ENCODE data around the gene ORM1. TPM values are rescaled to one million over a fixed set of nuclear protein-coding genes. Genes with fewer than 3 reads are reported as not detected.

The ORM1 gene
- total RNA-seq, 1 experiment from 2014 or later, result not detected

DNA sequence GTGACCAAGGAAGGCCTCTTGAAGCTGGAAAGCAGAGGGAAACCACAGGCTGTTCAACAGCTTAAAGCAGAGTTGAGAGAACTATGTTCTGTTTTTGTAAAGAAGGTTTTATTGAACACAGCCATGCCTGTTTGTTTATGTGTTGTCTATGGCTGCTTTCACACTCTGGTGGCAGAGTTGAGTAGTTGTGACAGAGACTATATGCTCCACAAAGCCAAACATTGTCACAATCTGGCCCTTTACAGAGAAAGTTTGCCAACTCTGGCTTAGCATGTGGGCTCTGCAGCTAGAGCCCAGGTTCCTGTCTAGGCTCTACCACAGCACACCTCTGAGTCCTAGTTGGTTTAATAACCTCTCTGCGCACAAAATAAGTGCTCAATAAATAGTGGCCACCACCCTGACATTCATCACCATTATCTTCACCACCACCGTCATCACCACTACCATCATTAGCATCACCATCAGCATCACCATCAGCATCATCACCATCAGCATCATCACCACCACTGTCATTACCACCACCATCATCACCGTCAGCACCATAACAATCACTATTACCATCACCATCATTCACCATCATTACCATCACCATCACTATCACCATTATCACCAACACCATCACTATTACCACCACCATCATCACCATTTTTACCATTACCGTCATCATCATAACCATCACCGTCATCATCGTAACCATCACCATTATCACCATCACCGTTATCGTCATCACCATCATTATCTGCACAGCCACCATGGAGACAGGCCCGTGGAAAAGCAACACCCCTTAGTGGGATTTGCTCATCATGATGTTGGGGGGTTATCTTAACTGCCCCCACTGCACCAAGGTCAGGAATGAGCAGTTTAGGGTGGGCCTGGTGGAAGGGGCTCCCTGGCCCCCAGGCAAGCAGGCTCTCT is 46.6 kb downstream of the ORM1 start:
- H3K79me2 ChIP-seq (ENCODE audit: low read length), result peaks cover 41% of the 10 kb centered on the region
- H3K4me2 ChIP-seq (ENCODE audit: low read depth, low read length, poor library complexity, severe bottlenecking), result no peak overlapping the region
- no peaks in the 10 kb centered on the region for H3K27me3 ChIP-seq (ENCODE audit: low read length)
- peaks cover 99% of the 10 kb centered on the region for H3K4me1 ChIP-seq (ENCODE audit: low read length)
- no peak overlapping the region for H2AFZ ChIP-seq (ENCODE audit: low read length)
- H3K27ac ChIP-seq (ENCODE audit: low read length), result peak overlapping the region; percentile 97
- no peaks in the 10 kb centered on the region for H3K9me3 ChIP-seq (ENCODE audit: low read length)
- H3K36me3 ChIP-seq (ENCODE audit: insufficient read depth, low read length), result peaks cover 46% of the 10 kb centered on the region
- no peak overlapping the region for H3K9ac ChIP-seq (ENCODE audit: low read length)
- DNase-seq, result no peak
- H3K9me2 ChIP-seq (replicated peaks; ENCODE audit: insufficient read depth, low read length), result no peaks in the 10 kb centered on the region
- H4K20me1 ChIP-seq (ENCODE audit: insufficient read depth, low read depth, low read length), result no peaks in the 10 kb centered on the region
- H3K4me3 ChIP-seq (ENCODE audit: low read length), result no peak overlapping the region

DNA sequence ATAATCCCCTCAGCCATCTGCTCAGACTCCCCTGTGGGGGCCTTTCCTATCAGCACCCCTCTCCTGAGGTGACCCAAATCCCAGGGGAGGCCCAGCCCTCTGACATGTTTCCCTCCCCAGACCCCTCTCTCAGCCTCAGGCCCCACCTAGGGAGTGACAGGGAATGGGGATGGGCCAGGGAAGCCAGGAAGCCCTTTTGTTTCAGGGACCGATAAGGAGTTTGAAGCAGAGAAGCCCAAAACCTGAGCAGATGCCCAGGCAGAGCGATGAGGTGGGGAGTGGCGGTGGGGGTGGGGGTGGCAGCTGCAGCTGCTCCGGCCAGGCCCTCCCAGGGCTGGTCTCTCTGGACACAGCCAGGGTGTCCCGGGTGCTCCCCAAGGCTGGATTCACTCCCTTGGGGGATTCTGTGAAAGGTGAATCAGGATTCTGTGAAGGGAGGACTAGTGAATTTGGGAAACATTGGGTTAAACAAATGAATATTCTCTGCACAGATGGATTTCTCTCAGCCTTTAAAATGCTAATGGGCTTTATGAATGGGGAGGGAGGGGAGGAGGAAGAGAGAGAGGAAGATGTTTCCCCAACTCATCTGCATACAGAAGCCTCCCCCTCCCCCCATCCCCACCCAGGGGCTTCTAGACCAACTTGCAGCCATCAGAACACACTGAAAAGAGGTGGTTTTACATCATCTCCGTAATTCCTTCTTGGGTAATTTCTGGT is 47.5 kb downstream of the ORM1 start:
- Histone ChIP-seq H3K27ac (ENCODE audit: low read length) (peak overlapping the region; percentile 97), H3K9ac (ENCODE audit: low read length) (peak overlapping the region; percentile 81), H4K20me1 (ENCODE audit: insufficient read depth, low read depth, low read length) (no peaks in the 10 kb centered on the region), H3K4me3 (ENCODE audit: low read length) (no peak overlapping the region), H3K9me3 (ENCODE audit: low read length) (no peaks in the 10 kb centered on the region), H3K79me2 (ENCODE audit: low read length) (peaks cover 38% of the 10 kb centered on the region), H3K4me2 (ENCODE audit: low read depth, low read length, poor library complexity, severe bottlenecking) (peak overlapping the region; percentile 3), H2AFZ (ENCODE audit: low read length) (no peak overlapping the region), H3K27me3 (ENCODE audit: low read length) (no peaks in the 10 kb centered on the region), H3K4me1 (ENCODE audit: low read length) (peaks cover 95% of the 10 kb centered on the region), H3K36me3 (ENCODE audit: insufficient read depth, low read length) (peaks cover 38% of the 10 kb centered on the region; the same call in 1 of the 2 replicates), H3K9me2 (replicated peaks; ENCODE audit: insufficient read depth, low read length) (no peaks in the 10 kb centered on the region)
- no peak for DNase-seq

DNA sequence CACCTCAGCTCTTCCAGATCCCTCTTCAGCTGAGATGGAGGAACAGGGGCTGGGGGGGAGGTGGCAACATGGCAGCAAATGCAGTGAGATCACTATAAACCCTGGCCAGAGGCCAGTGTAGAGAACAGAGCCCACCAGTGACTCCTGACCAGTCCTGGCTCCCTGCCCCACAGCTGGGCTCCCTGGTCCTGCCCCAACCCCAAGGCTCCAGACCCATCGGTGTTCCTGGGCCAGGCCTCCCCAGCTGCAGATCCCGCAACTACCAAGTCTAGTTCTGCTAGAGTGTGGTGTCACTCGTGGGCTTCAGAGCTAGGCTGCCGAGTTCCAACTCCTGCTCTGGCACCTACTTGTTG is 48.0 kb downstream of the ORM1 start:
- no peak overlapping the region for H3K4me3 ChIP-seq (ENCODE audit: low read length)
- no peak for DNase-seq
- peak overlapping the region; percentile 81 for H3K9ac ChIP-seq (ENCODE audit: low read length)
- H3K36me3 ChIP-seq (ENCODE audit: insufficient read depth, low read length), result peaks cover 38% of the 10 kb centered on the region; the same call in 1 of the 2 replicates
- H4K20me1 ChIP-seq (ENCODE audit: insufficient read depth, low read depth, low read length), result no peaks in the 10 kb centered on the region
- peaks cover 90% of the 10 kb centered on the region for H3K4me1 ChIP-seq (ENCODE audit: low read length)
- no peak overlapping the region for H2AFZ ChIP-seq (ENCODE audit: low read length)
- no peaks in the 10 kb centered on the region for H3K27me3 ChIP-seq (ENCODE audit: low read length)
- H3K4me2 ChIP-seq (ENCODE audit: low read depth, low read length, poor library complexity, severe bottlenecking), result peak overlapping the region; percentile 3
- H3K79me2 ChIP-seq (ENCODE audit: low read length), result peaks cover 38% of the 10 kb centered on the region
- H3K27ac ChIP-seq (ENCODE audit: low read length), result peak overlapping the region; percentile 97
- H3K9me3 ChIP-seq (ENCODE audit: low read length), result no peaks in the 10 kb centered on the region
- H3K9me2 ChIP-seq (replicated peaks; ENCODE audit: insufficient read depth, low read length), result no peaks in the 10 kb centered on the region

DNA sequence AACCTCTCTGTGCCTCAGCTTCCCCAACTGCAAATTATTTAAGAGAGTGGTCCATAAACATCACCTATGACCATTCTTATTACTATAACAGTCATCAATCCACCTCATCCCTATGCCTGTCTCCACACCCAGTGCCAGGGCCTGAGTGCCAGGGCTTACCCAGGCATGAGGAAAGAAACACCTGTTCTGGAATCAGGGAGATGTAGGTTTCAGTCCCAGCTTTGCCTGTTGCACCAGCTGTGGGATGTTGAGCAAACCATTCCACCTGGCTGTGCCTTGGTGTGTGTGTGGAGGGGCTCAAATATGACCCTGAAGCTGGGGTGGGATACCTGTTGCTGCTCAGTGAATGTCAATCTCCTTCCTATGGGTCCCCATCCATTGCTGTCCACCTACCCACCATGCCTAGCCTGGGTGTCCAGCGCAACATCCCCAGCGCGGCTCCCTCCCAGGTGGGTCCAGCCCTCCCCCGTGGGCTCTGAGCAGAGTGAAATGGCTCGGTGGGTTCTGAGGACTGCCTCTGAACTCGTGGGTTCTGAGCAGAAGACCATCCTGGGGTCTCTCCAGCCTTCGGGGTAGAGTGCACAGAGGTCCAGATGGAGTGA is 48.5 kb downstream of the ORM1 start:
- peak overlapping the region; percentile 81 for H3K9ac ChIP-seq (ENCODE audit: low read length)
- peaks cover 85% of the 10 kb centered on the region for H3K4me1 ChIP-seq (ENCODE audit: low read length)
- no peaks in the 10 kb centered on the region for H4K20me1 ChIP-seq (ENCODE audit: insufficient read depth, low read depth, low read length)
- no peaks in the 10 kb centered on the region for H3K9me2 ChIP-seq (replicated peaks; ENCODE audit: insufficient read depth, low read length)
- H3K27ac ChIP-seq (ENCODE audit: low read length), result peak overlapping the region; percentile 97
- no peak for DNase-seq
- H3K27me3 ChIP-seq (ENCODE audit: low read length), result no peaks in the 10 kb centered on the region
- peaks cover 38% of the 10 kb centered on the region for H3K79me2 ChIP-seq (ENCODE audit: low read length)
- H3K36me3 ChIP-seq (ENCODE audit: insufficient read depth, low read length), result peaks cover 38% of the 10 kb centered on the region; the same call in 1 of the 2 replicates
- no peak overlapping the region for H2AFZ ChIP-seq (ENCODE audit: low read length)
- no peaks in the 10 kb centered on the region for H3K9me3 ChIP-seq (ENCODE audit: low read length)
- H3K4me3 ChIP-seq (ENCODE audit: low read length), result no peak overlapping the region
- peak overlapping the region; percentile 3 for H3K4me2 ChIP-seq (ENCODE audit: low read depth, low read length, poor library complexity, severe bottlenecking)

DNA sequence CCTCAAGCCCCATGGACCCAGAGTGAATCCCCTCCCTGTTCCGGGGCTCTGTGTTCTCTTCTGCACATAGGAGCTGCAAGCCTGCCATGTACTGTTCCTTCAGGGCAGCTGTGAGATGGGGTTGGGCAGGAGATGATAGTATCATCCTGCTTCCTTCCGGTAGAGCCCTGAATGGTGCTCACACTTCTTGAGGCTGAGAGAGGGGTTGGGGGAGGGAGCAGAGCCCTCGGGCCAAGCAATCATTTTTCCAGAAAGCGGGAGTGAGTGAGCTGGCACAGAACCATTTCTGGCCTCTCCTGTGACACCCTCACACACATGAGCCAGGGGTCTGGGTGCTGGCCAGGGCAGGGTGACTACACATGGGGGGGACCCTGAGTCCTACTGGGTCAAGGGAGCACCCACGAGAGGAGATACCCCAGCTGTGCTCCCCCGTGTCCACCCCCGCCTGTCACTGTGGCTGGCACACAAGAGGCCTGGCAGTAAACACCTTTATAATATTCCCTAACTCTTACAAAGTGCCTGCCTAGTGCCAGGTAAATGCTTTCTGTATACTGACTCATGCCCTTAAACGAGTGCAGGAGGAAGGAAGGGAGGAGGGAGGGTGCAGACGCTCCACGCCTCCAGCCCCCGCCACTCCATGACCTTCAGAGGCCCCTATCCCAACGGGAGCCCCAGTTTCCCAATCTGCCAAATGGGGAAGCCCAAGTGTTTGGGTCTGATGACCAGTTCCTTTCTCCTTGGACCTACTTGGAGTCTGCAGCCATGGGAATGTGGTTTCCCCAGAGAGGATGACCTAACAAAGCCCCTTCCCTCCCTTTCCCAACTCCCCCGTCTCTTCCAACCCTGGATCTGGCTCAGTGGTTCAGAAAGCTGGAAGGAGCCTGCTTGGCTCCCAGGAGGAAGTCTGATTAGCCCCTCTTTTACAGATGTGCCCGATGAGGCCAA is 49.3 kb downstream of the ORM1 start:
- Histone ChIP-seq H3K9ac (ENCODE audit: low read length) (peak overlapping the region; percentile 81), H3K9me2 (replicated peaks; ENCODE audit: insufficient read depth, low read length) (no peaks in the 10 kb centered on the region), H4K20me1 (ENCODE audit: insufficient read depth, low read depth, low read length) (no peaks in the 10 kb centered on the region), H3K9me3 (ENCODE audit: low read length) (no peaks in the 10 kb centered on the region), H2AFZ (ENCODE audit: low read length) (no peak overlapping the region), H3K4me2 (ENCODE audit: low read depth, low read length, poor library complexity, severe bottlenecking) (peak overlapping the region; percentile 81), H3K4me3 (ENCODE audit: low read length) (peak overlapping the region; percentile 60), H3K27ac (ENCODE audit: low read length) (peak overlapping the region; percentile 97), H3K27me3 (ENCODE audit: low read length) (no peaks in the 10 kb centered on the region), H3K79me2 (ENCODE audit: low read length) (peaks cover 38% of the 10 kb centered on the region), H3K36me3 (ENCODE audit: insufficient read depth, low read length) (peaks cover 42% of the 10 kb centered on the region; the same call in 1 of the 2 replicates), H3K4me1 (ENCODE audit: low read length) (peaks cover 77% of the 10 kb centered on the region)
- no peak for DNase-seq

DNA sequence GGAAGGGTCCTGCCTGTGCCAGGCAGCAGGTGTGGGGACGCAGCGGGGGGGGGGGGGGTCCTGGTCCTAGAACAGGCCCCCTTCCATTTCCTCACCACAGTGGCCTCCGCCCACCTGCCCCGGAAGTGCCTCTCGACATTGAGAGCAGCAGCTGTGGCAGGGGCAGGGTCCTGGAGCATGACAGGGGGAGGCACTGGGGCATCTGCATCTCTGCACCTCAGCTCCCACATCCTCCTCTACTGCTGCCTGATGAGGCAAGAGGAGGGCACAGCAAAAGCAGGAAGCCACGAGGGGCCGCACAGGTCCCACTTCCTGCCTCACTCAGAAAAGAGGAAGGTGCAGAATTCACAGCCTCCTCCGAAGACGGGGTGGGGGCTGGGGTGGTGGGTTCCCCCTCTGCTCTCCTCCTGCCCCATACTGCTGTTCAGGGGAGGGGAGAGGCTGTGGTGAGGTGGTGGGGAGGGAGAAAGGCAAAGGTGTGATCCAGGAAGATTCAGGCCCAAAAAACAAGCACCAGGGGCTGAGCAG is 50.1 kb downstream of the ORM1 start:
- Histone ChIP-seq H3K4me2 (ENCODE audit: low read depth, low read length, poor library complexity, severe bottlenecking) (peak overlapping the region; percentile 81), H3K9me3 (ENCODE audit: low read length) (no peaks in the 10 kb centered on the region), H3K27ac (ENCODE audit: low read length) (peak overlapping the region; percentile 97), H3K79me2 (ENCODE audit: low read length) (peaks cover 44% of the 10 kb centered on the region), H4K20me1 (ENCODE audit: insufficient read depth, low read depth, low read length) (no peaks in the 10 kb centered on the region), H3K4me3 (ENCODE audit: low read length) (peak overlapping the region; percentile 60), H3K9me2 (replicated peaks; ENCODE audit: insufficient read depth, low read length) (no peaks in the 10 kb centered on the region), H3K36me3 (ENCODE audit: insufficient read depth, low read length) (peaks cover 42% of the 10 kb centered on the region; the same call in 1 of the 2 replicates), H3K4me1 (ENCODE audit: low read length) (peaks cover 69% of the 10 kb centered on the region), H3K9ac (ENCODE audit: low read length) (peak overlapping the region; percentile 81), H2AFZ (ENCODE audit: low read length) (no peak overlapping the region), H3K27me3 (ENCODE audit: low read length) (no peaks in the 10 kb centered on the region)
- DNase-seq, result peak; percentile 97

DNA sequence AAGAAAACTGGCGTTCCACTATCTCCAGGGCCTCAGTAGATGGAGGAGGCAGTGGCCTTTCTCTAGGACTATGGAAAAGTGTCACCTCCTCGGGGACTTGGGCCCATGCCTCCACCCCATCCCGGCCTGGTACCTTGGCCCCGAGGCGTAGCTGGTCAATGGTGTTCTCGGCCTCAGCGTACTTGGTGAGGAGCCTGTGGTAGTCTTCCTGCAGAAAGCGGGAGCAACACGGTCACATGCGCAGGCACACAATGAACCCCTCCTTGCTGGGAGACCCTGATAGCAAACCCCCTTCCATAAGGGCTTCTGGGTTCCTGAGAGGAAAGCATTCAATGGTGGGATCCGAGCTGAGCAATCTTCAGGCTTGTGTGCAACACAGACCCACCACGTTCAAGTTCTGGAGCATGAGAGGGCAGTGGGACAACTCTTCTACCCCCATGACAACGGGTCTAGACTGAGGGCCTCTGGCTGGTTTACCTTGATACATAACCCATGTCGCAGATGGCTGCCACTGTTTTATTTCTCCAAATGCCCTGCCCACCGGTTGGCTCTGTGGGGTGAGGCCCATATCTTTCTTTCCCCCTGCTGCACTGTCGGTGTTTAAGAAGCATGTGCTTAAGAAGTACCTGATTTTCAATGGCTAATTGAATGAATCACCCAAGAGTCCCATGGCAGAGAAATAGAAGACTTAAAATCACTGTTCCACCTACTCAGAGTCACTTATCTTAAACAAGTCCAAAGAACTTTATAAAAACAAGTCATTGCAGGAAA is 51.2 kb downstream of the ORM1 start:
- peak overlapping the region; percentile 81 for H3K4me2 ChIP-seq (ENCODE audit: low read depth, low read length, poor library complexity, severe bottlenecking)

More for the DNA sequence above, 51.2 kb downstream of the ORM1 start:
- DNase-seq, result no peak
- Histone ChIP-seq H3K9me2 (replicated peaks; ENCODE audit: insufficient read depth, low read length) (no peaks in the 10 kb centered on the region), H3K27ac (ENCODE audit: low read length) (peak overlapping the region; percentile 97), H3K9me3 (ENCODE audit: low read length) (no peaks in the 10 kb centered on the region), H2AFZ (ENCODE audit: low read length) (no peak overlapping the region), H3K4me3 (ENCODE audit: low read length) (no peak overlapping the region; the same call in 1 of the 2 replicates), H4K20me1 (ENCODE audit: insufficient read depth, low read depth, low read length) (no peaks in the 10 kb centered on the region), H3K36me3 (ENCODE audit: insufficient read depth, low read length) (peaks cover 45% of the 10 kb centered on the region; the same call in 1 of the 2 replicates), H3K79me2 (ENCODE audit: low read length) (peaks cover 47% of the 10 kb centered on the region), H3K4me1 (ENCODE audit: low read length) (peaks cover 58% of the 10 kb centered on the region), H3K9ac (ENCODE audit: low read length) (peak overlapping the region; percentile 81), H3K27me3 (ENCODE audit: low read length) (no peaks in the 10 kb centered on the region)
